Upper lobe of left lung (tissue), 4 donors: ENCODE results near the gene GALNT10.

Experiments used
- EP300 ChIP-seq, 4 donors: sonication (generic); formaldehyde crosslinking; IDR thresholded peaks; one replicate each; pipeline ENCODE4 v1.5.1; 2017; ENCODE audit warnings: antibody characterized with exemption in 4 of 4, control low read depth in 2 of 4
- POLR2A ChIP-seq, 4 donors: fragments of 450-650 bp; IDR thresholded peaks; one replicate each; pipeline ENCODE4 v1.5.1; 2016 to 2017; ENCODE audit warnings: antibody characterized with exemption in 4 of 4, mild to moderate bottlenecking in 2 of 4
- POLR2AphosphoS5 ChIP-seq, 2 donors: sonication (generic); formaldehyde crosslinking; IDR thresholded peaks; one replicate each; pipeline ENCODE4 v1.5.1; 2017; ENCODE audit warnings: antibody characterized with exemption in 2 of 2
- TF ChIP-seq, protein P1 (sequence below), 6 experiments: fragments of 450-650 bp in 4 of 6; fragments of 200-600 bp in 2 of 6; sonication (generic) in 2 of 6; IDR thresholded peaks; one replicate each; pipeline ENCODE4 v1.5.1; 2016 to 2019; ENCODE audit warnings: antibody characterized with exemption in 6 of 6

DNA sequence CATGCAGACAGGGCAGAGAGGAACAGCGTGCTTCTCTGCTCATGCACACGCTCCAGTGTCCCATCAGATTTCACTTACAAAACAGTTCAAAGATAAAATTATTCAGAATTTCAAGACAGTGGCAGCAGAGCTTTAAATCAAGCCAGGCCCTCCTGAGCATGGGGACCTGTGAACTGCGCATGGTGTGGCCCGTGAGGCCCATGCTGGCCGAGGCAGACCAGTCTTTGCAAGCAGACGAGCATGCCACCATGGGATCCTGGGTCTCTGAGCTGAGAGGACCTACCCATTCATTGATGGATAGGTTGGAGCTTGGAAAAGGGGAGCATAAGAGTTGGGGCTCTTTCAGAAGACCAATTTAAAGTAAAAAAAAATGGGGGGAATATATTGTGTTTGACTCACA, 220.3 kb downstream of the GALNT10 start:
- TF ChIP-seq, protein P1, sequence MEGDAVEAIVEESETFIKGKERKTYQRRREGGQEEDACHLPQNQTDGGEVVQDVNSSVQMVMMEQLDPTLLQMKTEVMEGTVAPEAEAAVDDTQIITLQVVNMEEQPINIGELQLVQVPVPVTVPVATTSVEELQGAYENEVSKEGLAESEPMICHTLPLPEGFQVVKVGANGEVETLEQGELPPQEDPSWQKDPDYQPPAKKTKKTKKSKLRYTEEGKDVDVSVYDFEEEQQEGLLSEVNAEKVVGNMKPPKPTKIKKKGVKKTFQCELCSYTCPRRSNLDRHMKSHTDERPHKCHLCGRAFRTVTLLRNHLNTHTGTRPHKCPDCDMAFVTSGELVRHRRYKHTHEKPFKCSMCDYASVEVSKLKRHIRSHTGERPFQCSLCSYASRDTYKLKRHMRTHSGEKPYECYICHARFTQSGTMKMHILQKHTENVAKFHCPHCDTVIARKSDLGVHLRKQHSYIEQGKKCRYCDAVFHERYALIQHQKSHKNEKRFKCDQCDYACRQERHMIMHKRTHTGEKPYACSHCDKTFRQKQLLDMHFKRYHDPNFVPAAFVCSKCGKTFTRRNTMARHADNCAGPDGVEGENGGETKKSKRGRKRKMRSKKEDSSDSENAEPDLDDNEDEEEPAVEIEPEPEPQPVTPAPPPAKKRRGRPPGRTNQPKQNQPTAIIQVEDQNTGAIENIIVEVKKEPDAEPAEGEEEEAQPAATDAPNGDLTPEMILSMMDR (IDR thresholded peaks at IDR 0.05): no peak
- no peak for TF ChIP-seq POLR2A (IDR thresholded peaks at IDR 0.05)
- TF ChIP-seq EP300 (IDR thresholded peaks at IDR 0.05): no peak
- no peak for TF ChIP-seq POLR2AphosphoS5 (IDR thresholded peaks at IDR 0.05)
